Caco-2 (cell line): ENCODE results near the gene PPM1H. TPM values are rescaled to one million over a fixed set of nuclear protein-coding genes. Genes with fewer than 3 reads are reported as not detected.

Experiments
- BruUV-seq: library from RNA; stranded (reverse); fragments of 400-500 nt; replicated peaks from 2 replicates; lab custom pipeline; 2021; lab: Mats Ljungman, UMichigan
- CTCF ChIA-PET: fragments of 300-600 bp; sonication (Branson Sonifier 250); formaldehyde crosslinking; loops from one replicate; lab custom pipeline; 2022; ENCODE audit warnings: antibody characterized with exemption; lab: Charles Lee
- POLR2A ChIA-PET: fragments of 300-600 bp; sonication (Branson Sonifier 250); formaldehyde crosslinking; loops from one replicate; lab custom pipeline; 2022; ENCODE audit warnings: antibody characterized with exemption; lab: Charles Lee
- DNase-seq, 2 experiments: peaks; one replicate each; pipeline versions ENCODE4 v3.0.0 to v3.0.0-alpha.2; 2020 to 2022
- H3K27me3 ChIP-seq: replicated peaks from 2 replicates; pipeline ENCODE4 v1.6.0; 2011; ENCODE audit warnings: low read length; ENCODE audit not compliant: control insufficient read depth, insufficient read depth
- H3K36me3 ChIP-seq: 2 replicates; pipeline ENCODE4 v1.5.1; 2011; ENCODE audit warnings: low read length; ENCODE audit not compliant: control insufficient read depth, insufficient read depth
- H3K4me1 ChIP-seq: fragments of 250-450 bp; sonication (Bioruptor Pico); 2 replicates; pipeline ENCODE4 v1.5.1; 2020; ENCODE audit warnings: mild to moderate bottlenecking
- H3K4me3 ChIP-seq: 2 replicates; pipeline ENCODE4 v1.5.1; 2011; ENCODE audit warnings: low read depth, mild to moderate bottlenecking, control low read depth, low read length
- H3K9me3 ChIP-seq: fragments of 250-450 bp; sonication (Bioruptor Pico); 2 replicates; pipeline ENCODE4 v1.5.1; 2020; ENCODE audit warnings: mild to moderate bottlenecking, moderate library complexity
- H3K27ac Mint-ChIP-seq: one replicate; pipeline ENCODE4 v1.8.0; 2022; ENCODE audit warnings: mixed read lengths; ENCODE audit not compliant: unreplicated experiment
- H3K27me3 Mint-ChIP-seq: one replicate; pipeline ENCODE4 v1.8.0; 2022; ENCODE audit warnings: mixed read lengths; ENCODE audit not compliant: insufficient read depth, unreplicated experiment
- H3K36me3 Mint-ChIP-seq: one replicate; pipeline ENCODE4 v1.8.0; 2022; ENCODE audit warnings: mild to moderate bottlenecking, mixed read lengths; ENCODE audit not compliant: insufficient read depth, unreplicated experiment
- H3K4me1 Mint-ChIP-seq: one replicate; pipeline ENCODE4 v1.8.0; 2022; ENCODE audit warnings: low read depth, mixed read lengths; ENCODE audit not compliant: unreplicated experiment
- H3K4me3 Mint-ChIP-seq: one replicate; pipeline ENCODE4 v1.8.0; 2022; ENCODE audit warnings: mild to moderate bottlenecking, moderate library complexity, mixed read lengths; ENCODE audit not compliant: unreplicated experiment
- H3K9me3 Mint-ChIP-seq: one replicate; pipeline ENCODE4 v1.8.0; 2022; ENCODE audit warnings: mixed read lengths; ENCODE audit not compliant: unreplicated experiment
- intact Hi-C: fragments of 100-400 bp; cut with micrococcal nuclease; formaldehyde crosslinking; loops from one replicate; pipeline ENCODE4 v1.10.0; 2022; ENCODE audit not compliant: unreplicated experiment
- total RNA-seq: library from RNA; stranded (reverse); gene quantifications from 2 replicates; pipeline ENCODE4 v1.2.3, GENCODE V29; 2022
- TF ChIP-seq, protein P1 (sequence below), 2 experiments: fragments of 200-600 bp in 1 of 2; IDR thresholded peaks; 1 replicate in 1 of 2; 2 replicates in 1 of 2; pipeline versions ENCODE4 v1.5.1 to v1.8.0; 2011 to 2022; ENCODE audit warnings: antibody characterized with exemption in 1 of 2, control low read depth in 1 of 2, inconsistent platforms in 1 of 2, low read depth in 1 of 2, low read length in 1 of 2, mild to moderate bottlenecking in 1 of 2, moderate library complexity in 1 of 2; ENCODE audit not compliant: insufficient read depth in 1 of 2, severe bottlenecking in 1 of 2, unreplicated experiment in 1 of 2

The PPM1H gene
- total RNA-seq, 1 experiment from 2014 or later, result 151 TPM

DNA sequence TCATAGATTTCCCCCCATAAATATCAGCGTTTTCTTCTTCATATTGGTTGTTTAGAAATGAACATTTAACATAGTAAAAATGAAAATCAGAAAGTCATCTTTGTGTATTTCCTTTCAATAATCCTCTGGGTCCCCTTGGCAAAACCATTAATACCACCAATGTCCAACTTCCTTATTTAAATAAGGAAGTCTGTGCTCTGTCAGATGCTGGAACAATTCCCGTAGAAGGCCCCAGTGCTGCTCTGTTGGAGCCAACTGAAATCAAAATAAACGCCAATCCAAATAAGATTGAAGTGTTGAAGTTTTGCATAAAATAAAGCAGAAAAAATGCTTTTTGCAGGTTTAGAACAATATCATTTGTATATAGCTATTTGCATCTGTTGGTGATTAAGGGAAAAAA is 93.1 kb downstream of the PPM1H start:
- Histone ChIP-seq H3K9me3 (no peaks in the 10 kb centered on the region), H3K36me3 (peaks cover 2% of the 10 kb centered on the region), H3K27me3 (no peaks in the 10 kb centered on the region), H3K4me1 (peaks cover 79% of the 10 kb centered on the region), H3K4me3 (no peak overlapping the region)
- Mint-ChIP-seq H3K4me1 (peaks cover 41% of the 10 kb centered on the region), H3K4me3 (no peak overlapping the region), H3K36me3 (peaks cover 63% of the 10 kb centered on the region), H3K27me3 (no peaks in the 10 kb centered on the region), H3K27ac (peak overlapping the region; percentile 22), H3K9me3 (no peaks in the 10 kb centered on the region)
- CTCF ChIA-PET, result no interaction called here
- POLR2A ChIA-PET, result no interaction called here
- TF ChIP-seq, protein P1, sequence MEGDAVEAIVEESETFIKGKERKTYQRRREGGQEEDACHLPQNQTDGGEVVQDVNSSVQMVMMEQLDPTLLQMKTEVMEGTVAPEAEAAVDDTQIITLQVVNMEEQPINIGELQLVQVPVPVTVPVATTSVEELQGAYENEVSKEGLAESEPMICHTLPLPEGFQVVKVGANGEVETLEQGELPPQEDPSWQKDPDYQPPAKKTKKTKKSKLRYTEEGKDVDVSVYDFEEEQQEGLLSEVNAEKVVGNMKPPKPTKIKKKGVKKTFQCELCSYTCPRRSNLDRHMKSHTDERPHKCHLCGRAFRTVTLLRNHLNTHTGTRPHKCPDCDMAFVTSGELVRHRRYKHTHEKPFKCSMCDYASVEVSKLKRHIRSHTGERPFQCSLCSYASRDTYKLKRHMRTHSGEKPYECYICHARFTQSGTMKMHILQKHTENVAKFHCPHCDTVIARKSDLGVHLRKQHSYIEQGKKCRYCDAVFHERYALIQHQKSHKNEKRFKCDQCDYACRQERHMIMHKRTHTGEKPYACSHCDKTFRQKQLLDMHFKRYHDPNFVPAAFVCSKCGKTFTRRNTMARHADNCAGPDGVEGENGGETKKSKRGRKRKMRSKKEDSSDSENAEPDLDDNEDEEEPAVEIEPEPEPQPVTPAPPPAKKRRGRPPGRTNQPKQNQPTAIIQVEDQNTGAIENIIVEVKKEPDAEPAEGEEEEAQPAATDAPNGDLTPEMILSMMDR (IDR thresholded peaks at IDR 0.05; ENCODE audit: insufficient read depth in 1 of 2, low read depth in 1 of 2, low read length in 1 of 2, severe bottlenecking in 1 of 2, unreplicated experiment in 1 of 2), result no peak
- DNase-seq, result no peak
- BruUV-seq, result no TSS peak
- intact Hi-C loops, result loop anchor here (5.0 kb wide), 1 partner anchor 90 kb away; no protein-coding TSS in a partner anchor

DNA sequence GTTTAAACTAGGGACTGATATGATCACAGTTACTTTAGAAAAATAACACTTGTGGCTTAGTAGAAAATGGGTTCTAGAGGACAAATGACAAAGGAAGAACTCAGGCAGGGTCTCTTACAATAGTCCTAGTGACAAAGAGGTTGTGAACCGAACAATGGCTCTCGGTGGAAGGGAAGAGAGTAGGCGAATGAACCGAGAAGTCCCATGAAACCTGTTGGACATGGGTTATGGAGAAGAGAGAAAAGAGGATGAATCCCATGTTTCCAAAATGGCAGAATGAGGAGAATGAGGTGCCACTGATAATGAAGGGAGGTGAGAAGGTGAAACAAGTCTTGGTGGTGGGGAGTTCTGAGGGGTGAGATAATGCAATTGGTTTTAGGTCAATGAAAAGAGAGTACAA is 94.1 kb downstream of the PPM1H start:
- Histone ChIP-seq H3K9me3 (no peaks in the 10 kb centered on the region), H3K27me3 (no peaks in the 10 kb centered on the region), H3K4me3 (no peak overlapping the region), H3K4me1 (peaks cover 79% of the 10 kb centered on the region), H3K36me3 (peaks cover 2% of the 10 kb centered on the region)
- ChIA-PET POLR2A (no interaction called here), CTCF (no interaction called here)
- intact Hi-C loops, result loop anchor here (5.0 kb wide), 1 partner anchor 91 kb away; no protein-coding TSS in a partner anchor
- H3K27me3 Mint-ChIP-seq, result no peaks in the 10 kb centered on the region
- H3K27ac Mint-ChIP-seq, result peak overlapping the region; percentile 2
- no peaks in the 10 kb centered on the region for H3K9me3 Mint-ChIP-seq
- H3K36me3 Mint-ChIP-seq, result peaks cover 56% of the 10 kb centered on the region
- DNase-seq, result no peak
- no TSS peak for BruUV-seq
- no peak overlapping the region for H3K4me3 Mint-ChIP-seq
- TF ChIP-seq, protein P1 (IDR thresholded peaks at IDR 0.05; ENCODE audit: insufficient read depth in 1 of 2, low read depth in 1 of 2, low read length in 1 of 2, severe bottlenecking in 1 of 2, unreplicated experiment in 1 of 2), result no peak
- peaks cover 40% of the 10 kb centered on the region for H3K4me1 Mint-ChIP-seq

DNA sequence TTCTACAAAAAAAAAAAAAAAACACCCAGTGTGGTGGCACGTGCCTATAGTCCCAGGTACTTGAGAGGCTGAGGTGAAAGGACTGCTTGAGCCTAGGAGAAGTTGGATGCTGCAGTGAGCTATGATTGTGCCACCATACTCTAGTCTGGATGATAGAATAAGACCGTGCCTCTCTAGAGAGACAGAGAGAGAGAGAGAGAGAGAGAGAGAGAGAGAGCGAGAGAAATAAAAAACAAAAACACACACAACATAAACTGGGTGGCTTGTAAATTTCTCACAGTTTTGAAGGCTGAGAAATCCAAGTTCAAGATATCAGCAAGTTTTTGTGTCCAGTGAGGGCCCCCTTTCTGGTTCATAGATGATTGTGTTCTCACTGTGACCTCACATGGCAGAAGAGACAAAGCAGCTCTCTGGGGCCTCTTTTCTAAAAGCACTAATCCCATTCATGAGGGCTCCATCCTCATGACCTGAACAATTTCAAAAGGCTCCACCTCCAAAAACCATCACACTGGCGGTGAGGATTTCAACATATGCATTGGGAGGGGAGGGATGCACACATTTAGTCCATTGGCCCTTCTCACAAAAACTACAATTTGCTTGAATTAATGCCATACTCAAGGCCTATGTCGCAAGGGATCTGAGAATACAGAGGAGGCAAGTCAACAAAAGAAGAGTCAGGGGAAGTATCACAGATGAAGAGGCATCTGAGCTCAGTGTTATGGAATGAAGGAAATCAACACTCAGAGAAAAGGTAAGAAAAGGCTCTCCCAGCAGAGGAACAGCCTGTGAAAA is 94.9 kb downstream of the PPM1H start:
- intact Hi-C loops, result loop anchor here (5.0 kb wide), 1 partner anchor 92 kb away; no protein-coding TSS in a partner anchor
- ChIA-PET POLR2A (no interaction called here), CTCF (no interaction called here)
- H3K4me3 Mint-ChIP-seq, result peak overlapping the region; percentile 3
- no TSS peak for BruUV-seq
- H3K4me3 ChIP-seq, result no peak overlapping the region
- no peaks in the 10 kb centered on the region for H3K27me3 Mint-ChIP-seq
- peak overlapping the region; percentile 2 for H3K27ac Mint-ChIP-seq
- H3K9me3 ChIP-seq, result no peaks in the 10 kb centered on the region
- DNase-seq, result peak in 1 of 2 experiments; percentile 31
- peaks cover 59% of the 10 kb centered on the region for H3K36me3 Mint-ChIP-seq
- H3K9me3 Mint-ChIP-seq, result no peaks in the 10 kb centered on the region
- no peaks in the 10 kb centered on the region for H3K27me3 ChIP-seq
- H3K4me1 ChIP-seq, result peaks cover 76% of the 10 kb centered on the region
- peaks cover 2% of the 10 kb centered on the region for H3K36me3 ChIP-seq
- H3K4me1 Mint-ChIP-seq, result peaks cover 43% of the 10 kb centered on the region
- TF ChIP-seq, protein P1 (IDR thresholded peaks at IDR 0.05; ENCODE audit: insufficient read depth in 1 of 2, low read depth in 1 of 2, low read length in 1 of 2, severe bottlenecking in 1 of 2, unreplicated experiment in 1 of 2), result no peak
